HPDE6-E6E7 (cell line): ENCODE measurements around the gene RXRB.
A peak's percentile ranks its signal among the peaks of the same experiment; 100 is the strongest.

Source experiments
- DNase-seq: peaks from one replicate; pipeline ENCODE4 v3.0.0; 2011; ENCODE audit warnings: missing footprints; ENCODE audit errors: extremely low spot score

Gene RXRB

DNA sequence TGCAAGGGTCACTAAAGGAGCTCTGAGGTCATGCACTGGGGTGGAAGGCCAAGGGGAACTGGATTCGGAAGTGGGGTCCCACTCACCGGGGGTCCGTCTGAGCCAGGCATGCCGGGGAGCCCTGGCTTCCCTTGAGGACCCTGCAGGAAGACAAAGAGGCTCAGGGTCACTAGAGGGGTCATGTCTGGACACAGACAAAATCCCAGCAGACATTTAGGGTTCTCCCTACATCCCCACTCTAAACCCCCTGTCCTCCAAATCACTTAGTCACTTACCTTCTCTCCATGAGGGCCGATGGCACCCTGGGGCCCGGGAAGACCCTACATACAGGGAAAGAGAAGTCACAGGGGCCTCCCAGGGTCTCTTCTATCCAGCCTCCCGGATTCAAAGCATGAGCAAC lies 23.6 kb downstream of the RXRB start:
- no peak for DNase-seq

DNA sequence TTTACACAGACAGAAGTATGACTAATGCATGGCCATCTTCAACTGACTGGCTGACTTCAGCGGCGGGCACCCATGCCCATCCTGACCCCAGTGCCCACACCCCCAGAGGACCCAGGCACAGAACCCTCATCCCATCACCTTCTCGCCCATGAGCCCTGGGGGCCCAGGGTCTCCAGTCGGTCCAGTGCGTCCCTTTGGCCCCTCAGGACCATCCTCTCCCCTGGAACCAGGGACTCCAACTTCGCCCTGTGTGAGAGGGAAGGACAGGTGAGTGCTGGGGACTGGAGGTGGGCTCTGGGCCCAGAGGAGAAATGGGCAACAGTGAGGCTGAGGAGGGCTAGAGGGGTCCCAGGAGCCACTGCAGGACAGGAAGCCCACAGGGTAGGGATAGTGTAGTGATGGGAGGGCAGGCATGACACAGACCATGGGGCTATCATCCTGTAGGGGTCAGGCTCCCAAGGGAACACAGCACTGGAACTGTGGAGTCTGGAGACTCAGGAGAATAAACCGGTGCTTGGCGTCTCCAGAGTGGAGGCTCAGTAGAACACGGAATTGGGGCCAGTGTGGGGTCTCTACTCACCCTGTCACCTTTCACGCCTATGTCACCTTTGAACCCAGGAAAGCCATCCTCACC lies 24.9 kb downstream of the RXRB start:
- DNase-seq, result no peak

DNA sequence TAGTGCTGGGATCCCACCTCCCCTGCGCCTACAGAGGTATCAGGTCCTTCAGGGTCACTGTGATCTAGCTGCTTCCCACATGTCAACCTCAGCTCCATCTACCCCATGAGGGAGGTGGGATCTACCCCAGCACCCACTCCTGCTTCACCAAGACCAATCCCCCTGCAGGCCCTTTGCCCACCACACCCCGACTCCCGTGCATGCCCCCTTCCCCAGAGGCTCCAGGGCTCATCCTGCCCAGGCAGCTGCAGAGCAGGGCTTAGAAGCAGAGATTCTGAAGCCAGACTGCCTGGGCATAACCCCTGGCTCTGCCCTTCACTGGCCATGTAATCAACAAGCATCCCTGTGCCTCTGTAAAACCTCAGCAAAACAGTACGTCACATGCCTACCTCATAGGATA lies 25.7 kb downstream of the RXRB start:
- DNase-seq, result no peak

DNA sequence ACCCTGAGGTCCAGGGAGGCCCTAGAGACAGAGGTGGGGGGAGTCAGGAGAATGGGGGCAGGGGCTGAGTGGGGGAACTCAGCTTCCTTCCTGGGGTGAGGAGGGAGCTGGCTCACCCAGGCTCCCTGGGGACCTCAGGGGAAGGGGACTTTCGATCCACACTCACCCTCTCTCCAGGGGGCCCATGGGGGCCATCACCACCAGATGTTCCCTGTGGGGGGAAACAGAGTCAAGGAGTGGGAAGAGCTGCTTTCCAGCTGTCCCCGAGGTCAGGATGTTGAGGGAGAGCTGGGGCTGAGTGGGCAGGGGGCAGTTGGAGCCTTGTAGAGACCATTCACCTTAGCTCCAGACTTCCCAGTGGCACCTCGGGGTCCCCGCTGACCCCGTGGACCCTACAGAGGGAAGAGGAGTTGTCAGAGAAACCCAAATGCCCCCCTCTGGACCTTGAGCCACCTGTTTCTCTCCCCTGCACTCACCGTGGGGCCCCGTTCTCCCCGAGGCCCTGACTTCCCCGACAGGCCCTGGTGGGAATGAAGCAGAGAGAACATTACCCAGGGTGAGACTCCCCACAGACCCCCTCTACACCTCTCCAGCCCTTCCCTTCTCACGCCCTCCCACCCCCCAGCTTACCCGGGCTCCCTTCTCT lies 26.8 kb downstream of the RXRB start:
- no peak for DNase-seq

DNA sequence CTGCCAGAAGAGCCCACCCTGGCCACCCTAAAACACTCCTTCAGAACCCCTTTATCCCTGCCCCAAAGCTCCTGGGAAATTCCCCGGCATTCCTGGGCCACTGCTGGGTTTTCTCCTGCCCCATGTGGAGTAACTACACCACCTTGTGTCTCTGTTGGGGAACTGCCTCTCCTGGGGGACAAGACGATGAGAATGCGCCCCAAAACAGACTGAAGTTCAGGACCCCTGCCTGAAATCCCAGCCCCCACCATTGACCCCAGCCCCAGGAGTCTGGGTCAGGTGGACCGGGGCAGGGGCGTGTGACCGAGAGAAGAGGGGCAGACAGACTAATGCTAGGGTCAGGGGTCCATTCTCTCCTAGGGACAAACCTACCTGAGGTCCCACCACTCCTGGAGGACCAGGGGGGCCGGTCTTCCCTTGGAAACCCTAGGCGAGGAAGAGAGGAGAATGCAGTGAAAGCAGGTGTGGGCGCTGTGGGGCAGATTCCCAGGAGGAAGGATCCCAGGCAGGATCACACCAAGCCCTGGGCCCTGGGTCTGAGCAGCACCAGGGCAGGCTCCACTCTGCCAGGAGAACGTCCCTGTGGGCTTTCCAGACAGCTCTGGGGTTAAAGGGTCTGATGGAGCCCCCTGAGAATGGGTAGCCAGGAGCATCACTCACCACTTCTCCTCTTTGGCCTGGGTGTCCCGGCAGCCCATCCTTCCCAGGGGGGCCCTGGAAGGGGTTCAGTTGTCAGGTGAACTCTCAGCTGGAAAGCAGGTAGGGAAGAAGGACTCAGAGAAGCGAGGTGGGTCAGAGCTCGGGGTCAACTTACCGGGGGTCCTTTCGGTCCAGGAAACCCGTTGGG lies 27.6 kb downstream of the RXRB start:
- peak; percentile 80 for DNase-seq

DNA sequence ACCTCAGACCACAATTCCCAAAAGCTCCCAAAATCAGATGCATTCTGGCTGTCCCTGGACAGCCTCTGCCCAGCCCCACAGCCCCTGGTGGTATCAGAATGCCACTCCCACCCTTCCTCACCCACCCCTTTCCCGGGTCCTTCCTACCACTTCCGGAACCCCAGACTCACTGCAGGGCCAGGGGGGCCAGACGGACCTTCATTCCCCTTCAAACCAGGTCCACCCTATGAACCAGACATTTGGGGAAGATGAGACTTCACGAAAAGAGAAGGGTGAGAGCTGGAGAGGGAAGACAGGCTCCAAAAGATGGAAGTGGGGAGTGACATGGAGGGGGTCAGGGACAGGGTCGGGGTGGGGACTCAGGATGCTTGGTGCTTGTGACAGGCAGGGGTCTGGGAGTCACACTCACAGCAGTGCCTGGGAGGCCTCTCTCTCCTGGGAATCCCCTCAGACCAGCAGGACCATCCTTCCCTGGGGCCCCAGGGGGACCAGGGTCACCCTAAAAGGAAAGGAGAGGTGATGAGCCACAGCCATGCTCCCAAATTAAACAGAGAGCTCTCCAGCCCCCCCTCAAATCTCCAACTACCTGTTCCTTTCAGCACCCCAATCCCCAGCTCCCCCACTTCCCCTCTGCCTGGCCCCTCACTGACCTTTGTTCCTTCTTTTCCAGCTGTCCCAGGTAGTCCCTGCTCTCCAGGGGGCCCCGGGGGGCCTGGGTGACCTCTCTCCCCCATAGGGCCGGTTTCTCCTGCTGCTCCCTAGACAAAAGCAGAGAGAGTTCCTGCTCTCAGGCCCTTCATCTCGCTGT lies 28.4 kb downstream of the RXRB start:
- no peak for DNase-seq

DNA sequence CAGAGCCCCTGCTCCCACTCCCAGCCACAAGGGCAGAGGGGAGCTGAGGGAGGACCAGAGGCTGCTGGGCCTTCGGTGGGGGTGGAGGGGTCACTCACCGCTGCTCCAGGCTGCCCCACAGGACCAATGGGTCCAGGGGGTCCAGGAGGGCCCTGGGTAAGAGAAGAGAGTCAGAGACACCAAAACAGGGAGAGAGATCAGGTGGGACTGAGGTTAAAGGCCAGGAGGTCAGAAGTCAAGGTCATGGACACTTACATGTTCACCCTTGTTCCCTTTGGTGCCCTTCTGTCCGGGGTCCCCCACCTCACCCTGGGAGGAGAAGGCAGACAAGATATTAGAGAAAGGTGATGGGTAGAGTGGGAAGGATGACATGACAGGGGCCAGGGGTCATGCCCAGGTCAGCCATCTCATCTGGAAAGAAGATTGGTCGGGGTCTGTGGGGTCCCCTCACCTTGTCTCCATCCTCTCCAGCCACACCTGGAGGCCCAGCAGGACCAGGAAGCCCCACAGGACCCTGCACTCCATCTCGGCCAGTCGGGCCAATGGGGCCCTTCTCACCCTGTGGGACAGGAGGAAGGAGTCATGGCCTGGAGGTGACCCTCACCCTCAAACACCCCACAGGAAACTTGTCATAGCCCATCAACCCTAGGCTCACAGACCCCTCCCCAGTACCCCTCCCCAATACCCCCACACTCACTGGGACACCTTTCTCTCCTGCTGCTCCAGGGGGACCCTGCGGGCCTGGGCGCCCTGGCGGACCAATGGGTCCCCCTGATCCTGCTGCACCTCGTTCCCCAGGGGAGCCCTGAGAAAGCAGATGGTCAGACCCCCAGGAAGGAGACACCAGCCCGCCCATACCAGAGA lies 29.2 kb downstream of the RXRB start:
- DNase-seq, result no peak

DNA sequence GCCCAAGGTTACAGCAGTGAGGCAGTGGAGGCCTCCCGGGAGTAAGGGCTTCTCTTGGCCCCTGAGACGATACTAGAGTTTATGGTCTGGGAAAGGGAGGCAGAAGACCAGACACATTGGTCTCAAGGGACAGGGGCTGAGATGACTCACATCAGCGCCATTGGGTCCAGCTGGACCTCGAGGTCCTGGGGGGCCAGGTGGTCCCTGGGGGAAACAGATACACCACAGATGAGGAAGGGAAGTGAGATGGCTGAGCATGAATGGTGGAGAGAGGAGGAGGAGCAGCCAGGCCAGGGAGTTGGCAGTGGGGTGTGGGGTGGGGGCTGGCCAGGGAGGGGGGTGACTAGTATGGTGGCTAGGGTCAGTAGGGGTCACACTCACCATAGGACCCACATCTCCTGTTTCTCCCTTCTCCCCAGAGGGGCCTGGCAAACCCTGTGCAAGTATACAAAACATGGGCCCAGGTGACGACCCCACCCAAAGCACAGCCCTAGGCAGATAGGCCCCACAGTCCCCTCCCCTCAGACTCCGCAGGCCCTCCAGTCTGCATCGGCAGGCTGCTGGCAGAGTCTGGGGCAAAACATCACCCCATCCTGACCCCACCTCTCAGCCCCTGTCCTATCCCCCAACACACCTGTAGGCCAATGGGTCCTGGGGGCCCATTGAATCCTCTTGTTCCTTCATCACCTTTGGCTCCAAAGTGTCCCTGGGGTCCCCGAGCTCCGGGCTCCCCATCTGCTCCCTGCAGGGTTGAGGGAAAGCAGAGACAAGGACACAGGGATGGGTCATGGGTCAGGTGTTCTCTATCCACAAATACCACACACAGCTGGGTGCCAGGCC lies 30.1 kb downstream of the RXRB start:
- no peak for DNase-seq

DNA sequence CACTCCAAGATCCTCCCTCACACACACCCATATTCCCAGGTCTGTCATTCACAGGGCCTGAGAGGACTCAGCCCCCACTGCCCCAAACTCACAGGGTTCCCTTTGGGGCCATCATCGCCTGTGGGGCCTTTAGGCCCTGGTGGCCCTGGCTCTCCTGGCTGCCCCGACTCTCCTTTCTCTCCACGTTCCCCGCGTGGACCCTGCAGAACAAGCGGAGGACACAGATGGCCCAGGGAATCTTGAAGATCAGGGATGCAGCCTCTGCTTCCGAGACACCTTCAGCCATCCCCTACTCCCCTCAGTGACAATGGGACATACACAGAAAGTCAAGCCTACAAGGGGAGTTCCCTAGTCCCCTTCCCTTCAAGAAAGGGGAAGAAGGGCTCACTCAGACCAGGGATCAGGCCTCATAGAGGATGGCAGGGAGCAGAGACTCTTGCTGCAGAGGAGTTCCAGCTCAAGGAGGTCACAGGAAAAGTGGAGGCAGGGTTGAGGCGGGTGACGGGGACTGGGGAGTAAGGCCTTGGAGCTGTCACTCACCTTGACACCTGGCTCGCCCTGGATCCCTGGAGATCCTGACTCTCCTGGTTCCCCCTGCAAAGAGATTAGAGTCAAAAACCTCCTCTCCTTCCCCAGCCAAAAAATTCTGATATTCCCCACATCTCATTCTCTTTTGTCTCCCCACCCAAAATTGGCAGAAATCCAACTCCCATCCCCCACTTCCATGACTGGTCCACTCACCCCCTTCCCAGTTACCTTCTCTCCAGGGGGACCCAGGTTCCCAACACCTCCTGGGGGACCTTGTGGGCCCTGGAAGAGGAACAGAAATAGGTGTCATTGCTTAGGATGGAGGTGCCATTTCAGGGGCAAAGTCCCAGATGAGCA lies 30.9 kb downstream of the RXRB start:
- no peak for DNase-seq

DNA sequence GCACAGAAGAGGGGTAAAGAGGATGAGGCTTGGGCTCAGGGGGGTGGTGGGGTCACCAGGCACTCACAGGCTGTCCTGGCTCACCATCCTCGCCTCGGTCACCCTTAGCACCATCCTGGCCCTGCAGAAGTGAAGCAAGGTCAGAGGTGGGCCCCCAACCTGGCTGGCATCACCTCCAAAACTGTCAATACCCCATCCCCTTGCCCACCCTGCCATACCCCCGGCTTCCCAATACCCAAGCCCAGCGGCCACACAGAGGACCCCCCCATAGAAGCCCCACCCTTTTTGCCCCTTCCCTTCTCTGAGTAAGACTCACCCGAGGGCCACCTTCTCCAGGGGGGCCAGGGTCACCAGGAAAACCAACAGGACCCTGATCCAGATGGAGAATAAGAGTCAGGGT lies 31.8 kb downstream of the RXRB start:
- no peak for DNase-seq

DNA sequence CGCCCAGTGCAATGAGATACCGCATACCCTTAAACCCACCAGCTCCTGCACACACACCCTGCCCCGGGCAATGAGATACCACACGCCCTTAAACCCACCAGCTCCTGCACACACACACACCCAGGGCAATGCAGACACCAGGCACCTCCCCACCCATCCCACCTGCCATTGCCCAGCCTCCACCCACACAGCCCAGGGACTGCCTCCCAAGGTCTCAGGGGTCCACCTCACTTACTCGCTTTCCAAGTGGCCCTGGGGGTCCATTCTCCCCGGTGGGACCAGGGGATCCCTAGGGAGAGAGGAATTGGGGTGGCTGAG lies 32.2 kb downstream of the RXRB start:
- no peak for DNase-seq

DNA sequence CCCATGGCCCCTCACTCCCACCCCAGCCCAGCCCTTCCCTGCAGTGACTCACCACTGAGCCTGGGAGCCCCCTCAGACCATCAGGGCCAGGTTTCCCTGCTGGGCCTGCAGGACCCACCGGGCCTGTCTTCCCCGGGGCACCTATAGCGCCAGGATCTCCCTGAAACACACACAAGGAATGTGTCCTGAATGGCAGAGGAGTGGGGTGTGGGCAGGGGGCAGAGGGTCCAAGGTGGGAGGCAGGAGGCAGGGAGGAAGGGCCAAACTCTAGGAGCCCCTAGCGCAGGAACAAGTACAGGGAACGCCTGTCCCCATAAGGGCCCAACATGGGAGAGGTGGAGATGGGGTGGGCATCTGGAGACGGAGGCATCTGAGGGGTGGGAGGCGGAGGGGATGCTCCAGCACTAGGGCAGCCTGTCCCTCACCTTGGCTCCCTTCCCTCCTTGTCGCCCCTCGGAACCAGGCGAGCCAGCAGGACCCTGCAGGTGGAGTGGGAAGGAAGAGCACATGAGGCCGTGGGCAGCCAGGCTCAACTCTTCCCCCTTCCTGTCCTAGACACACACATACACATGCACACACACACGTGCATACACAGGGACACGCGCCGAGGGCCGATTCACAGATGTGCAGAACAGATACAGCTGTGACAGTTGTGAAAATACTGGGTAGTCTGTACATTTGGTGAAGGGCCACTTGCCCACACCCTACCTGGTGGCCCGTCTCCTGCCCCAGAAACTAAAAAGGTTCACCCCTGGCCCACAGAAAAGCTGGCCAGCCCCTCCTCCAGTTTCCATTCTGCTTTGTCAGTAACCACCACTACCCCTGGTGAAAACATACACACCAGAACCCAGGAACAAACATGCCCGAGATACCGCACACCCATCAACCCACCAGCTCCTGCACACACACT lies 32.8 kb downstream of the RXRB start:
- DNase-seq, result no peak

DNA sequence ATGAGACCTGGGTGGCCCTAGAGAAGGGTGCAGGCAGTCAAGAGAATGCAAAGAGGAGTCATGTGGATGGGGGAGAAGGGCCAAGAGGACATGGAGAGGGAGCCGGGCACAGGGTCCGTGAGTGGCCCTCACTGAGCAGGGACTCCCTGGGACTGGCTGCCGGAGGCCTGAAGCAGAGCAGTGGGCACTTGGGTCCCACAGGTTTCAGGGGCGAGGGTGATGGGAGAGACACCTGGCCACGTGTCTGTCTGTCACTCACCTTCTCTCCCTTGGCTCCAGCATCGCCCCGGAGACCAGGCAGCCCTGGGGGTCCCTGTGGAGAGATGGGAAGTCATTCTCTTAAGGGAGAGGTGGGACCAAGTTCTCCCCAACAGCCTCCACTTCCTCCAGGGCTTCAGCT lies 33.7 kb downstream of the RXRB start:
- DNase-seq, result no peak

DNA sequence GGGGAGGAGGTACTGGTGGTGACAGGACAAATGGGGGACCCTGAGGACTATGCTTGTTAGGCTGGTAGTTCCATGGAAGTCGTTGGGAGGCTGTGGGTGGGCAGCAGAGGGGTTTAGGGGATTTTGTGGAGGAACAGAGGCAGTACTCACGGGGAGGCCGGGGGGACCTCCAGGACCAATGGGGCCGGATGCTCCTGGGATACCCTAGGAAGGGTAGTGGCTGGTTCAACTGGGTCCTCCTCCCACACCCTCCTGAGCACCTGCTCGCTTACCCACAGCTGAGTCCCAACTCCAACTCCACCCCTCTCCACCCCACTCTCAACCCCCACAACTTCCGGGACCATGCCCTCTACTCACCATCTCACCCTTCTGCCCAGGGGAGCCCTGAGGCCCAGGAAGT lies 34.1 kb downstream of the RXRB start:
- DNase-seq, result no peak

DNA sequence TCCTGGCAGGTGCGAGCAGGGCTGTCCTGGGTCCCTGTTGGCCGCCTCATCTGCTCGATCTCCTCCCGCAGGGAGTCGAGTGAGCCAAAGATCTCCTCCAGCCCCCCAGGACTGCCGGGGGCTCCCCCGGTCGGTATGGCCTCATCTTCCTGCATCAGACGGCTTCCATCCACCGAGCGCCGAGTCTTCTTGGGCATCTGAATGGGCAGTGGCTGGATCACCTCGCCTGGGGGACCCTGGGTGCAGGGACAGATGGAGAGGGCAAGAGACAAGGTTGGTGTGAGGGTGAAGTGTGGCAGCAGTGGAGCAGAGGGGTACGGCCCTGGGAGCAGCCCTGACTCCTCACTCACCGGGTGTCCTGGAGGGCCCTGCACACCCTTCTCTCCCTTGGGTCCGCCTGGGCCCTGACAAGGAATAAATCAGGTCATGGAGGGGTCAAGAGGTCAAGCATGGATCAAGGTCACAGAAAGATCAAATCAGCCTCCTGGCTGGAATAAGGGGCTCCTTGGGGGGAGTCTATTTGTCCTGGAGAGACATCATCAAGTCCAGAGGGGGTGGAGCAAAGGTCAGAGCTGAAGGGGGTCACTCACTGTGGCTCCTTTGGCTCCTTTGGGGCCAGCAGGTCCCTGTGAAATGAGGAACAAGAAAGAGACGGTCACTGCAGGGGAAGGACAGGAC lies 34.7 kb downstream of the RXRB start:
- DNase-seq, result no peak

DNA sequence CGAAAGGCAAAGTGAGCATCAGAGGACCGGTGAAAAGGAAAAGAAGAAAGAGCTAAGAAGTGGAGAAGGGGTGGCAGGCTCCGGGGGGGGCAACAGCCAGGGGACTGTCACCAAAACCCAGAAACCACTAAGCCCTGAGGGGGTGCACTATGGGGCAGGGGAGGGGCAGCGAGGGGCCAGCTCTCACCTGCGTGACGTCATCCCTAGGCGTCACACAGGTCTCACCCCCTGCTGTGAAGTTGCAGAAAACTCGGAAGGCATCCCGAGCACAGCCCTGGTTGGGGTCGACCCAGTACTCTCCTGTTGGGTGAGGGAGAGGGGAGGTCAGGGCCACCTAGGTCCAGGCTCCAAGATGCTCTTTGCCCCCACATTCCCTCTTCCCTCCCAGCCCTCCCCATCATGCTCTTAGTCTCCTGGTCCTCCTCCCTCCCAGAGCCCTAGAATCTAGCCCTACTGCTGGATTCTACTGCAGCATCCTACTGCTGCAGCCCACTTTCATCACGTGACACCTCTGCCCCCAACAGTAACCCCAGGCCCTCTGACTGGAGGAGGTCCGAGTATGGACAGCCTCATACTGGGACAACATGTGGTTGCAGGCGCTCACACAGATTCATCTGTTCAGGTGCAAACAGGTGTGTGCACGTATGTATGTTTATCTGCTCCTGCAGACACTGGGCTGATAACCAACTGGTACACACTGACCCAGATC lies 35.6 kb downstream of the RXRB start:
- DNase-seq, result no peak

DNA sequence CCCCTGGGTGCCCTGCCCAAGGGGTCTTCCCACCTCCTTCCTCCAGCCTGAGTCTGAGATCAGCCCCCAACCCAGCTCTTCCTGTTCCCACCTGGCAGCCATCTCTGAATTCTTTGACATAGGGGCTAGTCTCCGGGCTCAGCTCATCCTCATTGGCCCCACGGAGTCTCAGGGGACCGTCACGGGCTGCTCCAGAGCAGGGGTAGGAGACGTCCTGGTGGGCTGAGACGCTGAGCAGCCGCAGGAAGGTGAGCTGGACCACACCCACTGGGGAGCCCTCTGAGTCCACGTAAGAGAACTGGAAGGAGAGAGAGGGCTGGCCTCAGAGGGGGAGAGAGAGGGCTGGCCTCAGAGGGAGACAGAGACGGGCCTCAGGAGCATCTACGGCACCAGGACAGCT lies 36.3 kb downstream of the RXRB start:
- no peak for DNase-seq
